Measurements from ENCODE around the gene CCDC7. TPM values are rescaled to one million over a fixed set of nuclear protein-coding genes. Genes with fewer than 3 reads are reported as not detected.
A peak's percentile ranks its signal among the peaks of the same experiment; 100 is the strongest.
"Not testable (repeated sequence)": the region's sequence is repeated elsewhere in the genome, so short reads cannot be mapped to it uniquely, and the experiment has no call there.

CCDC7 gene
- total and polyA plus RNA-seq, 8 donors, result 5.4 to 20.5 (median 8.5) TPM

- peaks cover 0 to 13% of the 10 kb centered on the region in 2 donors for H3K9me3 ChIP-seq
- ATAC-seq (no peak), DNase-seq (no peak)
- TF ChIP-seq, protein P1, sequence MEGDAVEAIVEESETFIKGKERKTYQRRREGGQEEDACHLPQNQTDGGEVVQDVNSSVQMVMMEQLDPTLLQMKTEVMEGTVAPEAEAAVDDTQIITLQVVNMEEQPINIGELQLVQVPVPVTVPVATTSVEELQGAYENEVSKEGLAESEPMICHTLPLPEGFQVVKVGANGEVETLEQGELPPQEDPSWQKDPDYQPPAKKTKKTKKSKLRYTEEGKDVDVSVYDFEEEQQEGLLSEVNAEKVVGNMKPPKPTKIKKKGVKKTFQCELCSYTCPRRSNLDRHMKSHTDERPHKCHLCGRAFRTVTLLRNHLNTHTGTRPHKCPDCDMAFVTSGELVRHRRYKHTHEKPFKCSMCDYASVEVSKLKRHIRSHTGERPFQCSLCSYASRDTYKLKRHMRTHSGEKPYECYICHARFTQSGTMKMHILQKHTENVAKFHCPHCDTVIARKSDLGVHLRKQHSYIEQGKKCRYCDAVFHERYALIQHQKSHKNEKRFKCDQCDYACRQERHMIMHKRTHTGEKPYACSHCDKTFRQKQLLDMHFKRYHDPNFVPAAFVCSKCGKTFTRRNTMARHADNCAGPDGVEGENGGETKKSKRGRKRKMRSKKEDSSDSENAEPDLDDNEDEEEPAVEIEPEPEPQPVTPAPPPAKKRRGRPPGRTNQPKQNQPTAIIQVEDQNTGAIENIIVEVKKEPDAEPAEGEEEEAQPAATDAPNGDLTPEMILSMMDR (IDR thresholded peaks at IDR 0.05), result no peak
- no peaks in the 10 kb centered on the region for H3K4me1 ChIP-seq
- no peak overlapping the region for H3K4me3 ChIP-seq
- intact Hi-C loops (cut with DNase I), result no loop called here
- no peak overlapping the region for H3K27ac ChIP-seq
- no peaks in the 10 kb centered on the region for H3K27me3 ChIP-seq
- H3K36me3 ChIP-seq, result peaks cover 0 to 30% of the 10 kb centered on the region in 2 donors
Measured at GRCh38 chr10:32489901-32490300, 44.0 kb downstream of the CCDC7 start.

DNA sequence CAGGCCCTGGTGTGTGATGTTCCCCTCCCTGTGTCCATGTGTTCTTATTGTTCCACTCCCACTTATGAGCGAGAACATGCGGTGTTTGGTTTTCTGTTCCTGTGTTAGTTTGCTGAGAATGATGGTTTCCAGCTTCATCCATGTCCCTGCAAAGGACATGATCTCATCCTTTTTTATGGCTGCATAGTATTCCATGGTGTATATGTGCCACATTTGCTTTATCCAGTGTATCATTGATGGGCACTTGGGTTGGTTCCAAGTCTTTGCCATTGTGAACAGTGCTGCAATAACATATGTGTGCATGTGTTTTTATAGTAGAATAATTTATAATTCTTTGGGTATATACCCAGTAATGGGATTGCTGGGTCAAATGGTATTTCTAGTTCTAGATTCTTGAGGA lies 48.6 kb downstream of the CCDC7 start:
- H3K9me3 ChIP-seq; H3K4me1 ChIP-seq; intact Hi-C loops (cut with DNase I); H3K36me3 ChIP-seq; H3K27me3 ChIP-seq; ATAC-seq; H3K4me3 ChIP-seq; H3K27ac ChIP-seq; DNase-seq: not testable (repeated sequence)

DNA sequence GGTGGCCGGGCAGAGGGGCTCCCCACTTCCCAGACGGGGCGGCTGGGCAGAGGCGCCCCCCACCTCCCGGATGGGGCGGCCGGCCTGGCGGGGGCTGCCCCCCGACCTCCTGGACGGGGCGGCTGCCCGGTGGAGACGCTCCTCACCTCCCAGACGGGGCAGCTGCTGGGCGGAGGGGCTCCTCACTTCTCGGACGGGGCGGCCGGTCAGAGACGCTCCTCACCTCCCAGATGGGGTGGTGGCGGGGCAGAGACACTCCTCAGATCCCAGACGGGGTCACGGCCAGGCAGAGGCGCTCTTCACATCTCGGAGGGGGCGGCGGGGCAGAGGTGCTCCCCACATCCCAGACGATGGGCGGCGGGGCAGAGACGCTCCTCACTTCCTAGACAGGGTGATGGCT lies 54.2 kb downstream of the CCDC7 start:
- H3K36me3 ChIP-seq, result peaks cover 0 to 12% of the 10 kb centered on the region in 2 donors
- ATAC-seq; H3K4me3 ChIP-seq; intact Hi-C loops (cut with DNase I); H3K9me3 ChIP-seq; H3K4me1 ChIP-seq; H3K27ac ChIP-seq; H3K27me3 ChIP-seq: not testable (repeated sequence)
- DNase-seq, result peak in 1 of 4 donors; percentile 60

GRCh38 chr10:32501906-32502305 lies 56.0 kb downstream of the CCDC7 start:
- H3K36me3 ChIP-seq, result peaks cover 0 to 18% of the 10 kb centered on the region in 2 donors
- TF ChIP-seq, protein P1 (IDR thresholded peaks at IDR 0.05), result no peak
- peaks cover 0 to 5% of the 10 kb centered on the region in 2 donors for H3K9me3 ChIP-seq
- H3K4me1 ChIP-seq, result no peaks in the 10 kb centered on the region
- intact Hi-C loops (cut with DNase I), result no loop called here
- H3K4me3 ChIP-seq, result no peak overlapping the region
- no peak overlapping the region for H3K27ac ChIP-seq
- no peak for ATAC-seq
- H3K27me3 ChIP-seq, result no peaks in the 10 kb centered on the region
- no peak for DNase-seq

GRCh38 chr10:32505762-32506420 lies 60.0 kb downstream of the CCDC7 start:
- H3K9me3 ChIP-seq; intact Hi-C loops (cut with DNase I); H3K4me1 ChIP-seq; ATAC-seq; H3K4me3 ChIP-seq; H3K27me3 ChIP-seq; H3K27ac ChIP-seq: not testable (repeated sequence)
- H3K36me3 ChIP-seq, result peaks cover 0 to 17% of the 10 kb centered on the region in 2 donors
- DNase-seq, result peak in 1 of 4 donors; percentile 57

GRCh38 chr10:32511599-32511998 lies 65.7 kb downstream of the CCDC7 start:
- no peaks in the 10 kb centered on the region for H3K4me1 ChIP-seq
- no peak overlapping the region for H3K4me3 ChIP-seq
- H3K36me3 ChIP-seq, result peaks cover 0 to 9% of the 10 kb centered on the region in 2 donors
- H3K27me3 ChIP-seq, result no peaks in the 10 kb centered on the region
- intact Hi-C loops (cut with DNase I), result no loop called here
- H3K9me3 ChIP-seq, result peaks cover 0 to 2% of the 10 kb centered on the region in 2 donors
- no peak overlapping the region for H3K27ac ChIP-seq
- DNase-seq (peak in 1 of 4 donors; percentile 61), ATAC-seq (no peak)
- TF ChIP-seq, protein P1 (IDR thresholded peaks at IDR 0.05), result no peak

Data from left lung (tissue), 10 donors.